ENCODE measurements around the gene CHDH.

CHDH gene

DNA sequence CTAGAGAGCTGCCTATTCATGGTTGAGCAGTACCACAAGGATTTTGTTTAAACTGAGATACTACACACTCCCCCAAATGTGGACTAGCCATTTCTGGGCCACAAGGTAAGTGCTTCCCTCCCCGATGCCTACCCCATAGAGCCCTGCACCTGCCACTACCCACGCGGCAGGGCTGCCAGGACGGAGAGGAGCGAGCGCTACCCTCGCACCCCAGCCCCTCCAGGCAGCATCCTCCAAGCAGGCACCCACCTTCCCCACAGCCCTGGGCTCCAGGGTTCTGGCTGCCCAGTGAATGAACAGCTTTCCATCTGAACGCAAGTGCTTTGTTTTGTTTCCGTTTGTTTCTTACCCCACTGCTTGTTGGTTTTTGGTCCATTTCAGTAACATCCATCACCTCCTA lies 59.2 kb downstream of the CHDH start:
- no peak for DNase-seq

DNA sequence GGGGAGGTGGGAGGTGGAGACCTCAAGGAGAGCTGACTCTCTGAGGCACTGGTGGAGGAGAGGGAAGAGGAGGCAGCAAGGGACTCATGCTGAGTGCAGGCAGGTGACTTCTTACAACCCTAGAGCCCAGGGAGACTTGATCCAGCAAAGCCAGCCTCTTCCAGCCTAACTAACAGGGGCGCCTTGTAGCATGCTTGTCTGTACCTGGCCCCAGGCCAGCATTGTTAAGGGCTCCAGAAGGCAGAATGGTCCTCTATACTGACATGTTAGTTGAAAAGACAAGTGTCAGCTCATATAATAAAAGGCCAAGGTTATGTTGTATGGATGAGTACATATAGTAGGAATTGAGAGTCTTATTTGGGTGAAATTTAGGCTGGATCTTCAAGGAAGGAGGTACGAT lies 65.4 kb downstream of the CHDH start:
- DNase-seq, result no peak

- no peak for DNase-seq
Measured at GRCh38 chr3:53780171-53780570, 66.0 kb downstream of the CHDH start.

GRCh38 chr3:53778153-53778552 lies 68.1 kb downstream of the CHDH start:
- no peak for DNase-seq

DNA sequence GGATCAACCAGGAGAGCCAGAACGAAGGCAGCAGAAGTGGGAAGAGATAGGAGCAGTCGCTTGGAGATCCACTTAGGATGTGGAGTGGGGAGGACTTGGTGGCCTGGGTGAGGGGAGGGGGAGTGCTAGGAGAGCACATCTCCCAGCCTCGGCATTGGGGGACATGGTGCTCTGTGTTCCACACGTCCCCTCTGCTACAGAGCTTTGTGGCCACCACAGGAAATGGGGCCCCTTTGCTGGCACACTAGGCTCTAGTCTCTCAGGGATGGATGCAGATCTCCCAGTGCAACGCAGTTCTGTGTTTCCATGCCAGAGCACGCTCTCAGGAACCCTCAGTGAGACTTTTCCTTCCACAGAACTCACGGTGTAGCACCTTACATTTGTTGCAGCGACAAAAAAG lies 68.8 kb downstream of the CHDH start:
- no peak for DNase-seq

DNA sequence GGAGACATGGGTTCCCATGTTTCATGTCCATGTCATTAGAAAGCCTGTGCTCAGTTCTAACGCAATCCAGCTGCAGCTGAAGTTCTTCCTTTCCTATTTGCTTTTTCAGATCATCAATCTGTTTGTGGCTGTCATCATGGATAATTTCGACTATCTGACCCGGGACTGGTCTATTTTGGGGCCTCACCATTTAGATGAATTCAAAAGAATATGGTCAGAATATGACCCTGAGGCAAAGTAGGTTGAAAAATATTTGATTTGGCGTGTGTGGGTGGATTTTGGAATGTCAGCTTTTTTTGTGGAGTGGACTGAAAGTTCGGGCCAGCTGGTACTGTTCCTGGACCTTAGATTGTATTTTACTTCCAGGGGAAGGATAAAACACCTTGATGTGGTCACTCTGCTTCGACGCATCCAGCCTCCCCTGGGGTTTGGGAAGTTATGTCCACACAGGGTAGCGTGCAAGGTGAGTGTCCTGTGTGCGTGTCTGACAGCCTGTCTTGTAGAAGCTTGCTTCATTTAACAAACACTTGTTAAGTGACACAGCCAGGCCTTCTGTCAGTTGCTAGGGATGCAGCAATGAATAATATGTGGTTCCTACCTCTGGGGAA lies 69.6 kb downstream of the CHDH start:
- DNase-seq, result no peak

DNA sequence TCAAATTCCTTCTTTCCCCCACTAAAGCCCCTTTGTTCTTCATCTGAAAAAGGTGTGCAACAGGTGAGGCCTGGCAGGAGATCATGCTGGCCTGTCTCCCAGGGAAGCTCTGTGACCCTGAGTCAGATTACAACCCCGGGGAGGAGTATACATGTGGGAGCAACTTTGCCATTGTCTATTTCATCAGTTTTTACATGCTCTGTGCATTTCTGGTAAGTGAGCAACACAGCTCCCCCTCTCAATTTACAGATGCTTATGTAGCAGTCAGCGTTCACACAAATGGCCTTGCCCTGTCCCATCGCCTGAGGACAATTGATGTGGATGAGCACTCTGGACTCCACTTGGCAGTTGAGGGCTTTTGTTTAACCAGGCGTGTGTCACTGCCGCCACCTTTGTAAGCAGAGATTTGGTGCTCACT lies 70.4 kb downstream of the CHDH start:
- DNase-seq, result no peak

DNA sequence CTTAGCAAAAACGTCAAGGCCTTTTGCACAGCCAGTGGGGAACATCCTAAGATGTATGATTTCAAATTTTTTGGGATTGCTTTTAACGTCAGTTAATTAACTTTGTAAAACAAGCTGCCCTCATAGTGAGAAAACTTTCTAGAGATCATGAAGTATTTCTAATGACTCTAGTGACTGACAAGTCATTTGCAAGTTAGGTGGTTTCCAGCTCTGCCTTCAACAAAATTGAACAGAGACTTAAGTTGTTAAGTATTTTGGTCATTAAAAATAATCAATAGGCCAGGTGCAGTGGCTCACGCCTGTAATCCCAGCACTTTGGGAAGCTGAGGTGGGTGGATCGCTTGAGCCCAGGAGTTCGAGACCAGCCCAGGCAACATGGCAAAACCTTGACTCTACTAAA lies 71.2 kb downstream of the CHDH start:
- DNase-seq, result no peak

DNA sequence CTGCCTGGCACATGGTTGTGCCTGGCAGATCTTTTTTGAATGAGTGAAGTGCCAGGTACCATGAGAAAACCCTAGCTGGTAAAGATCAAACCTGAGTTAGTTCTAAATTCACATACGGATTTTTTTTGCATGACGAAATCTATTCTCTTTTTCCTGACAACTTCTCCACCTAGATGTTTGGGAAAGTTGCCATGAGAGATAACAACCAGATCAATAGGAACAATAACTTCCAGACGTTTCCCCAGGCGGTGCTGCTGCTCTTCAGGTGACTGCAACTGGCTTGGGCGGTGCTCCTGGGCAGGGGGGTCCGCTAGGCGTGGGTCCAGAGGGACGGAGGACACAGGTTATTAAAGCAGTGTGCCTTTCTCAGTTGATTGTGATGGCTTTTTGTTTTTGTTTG lies 71.8 kb downstream of the CHDH start:
- no peak for DNase-seq

DNA sequence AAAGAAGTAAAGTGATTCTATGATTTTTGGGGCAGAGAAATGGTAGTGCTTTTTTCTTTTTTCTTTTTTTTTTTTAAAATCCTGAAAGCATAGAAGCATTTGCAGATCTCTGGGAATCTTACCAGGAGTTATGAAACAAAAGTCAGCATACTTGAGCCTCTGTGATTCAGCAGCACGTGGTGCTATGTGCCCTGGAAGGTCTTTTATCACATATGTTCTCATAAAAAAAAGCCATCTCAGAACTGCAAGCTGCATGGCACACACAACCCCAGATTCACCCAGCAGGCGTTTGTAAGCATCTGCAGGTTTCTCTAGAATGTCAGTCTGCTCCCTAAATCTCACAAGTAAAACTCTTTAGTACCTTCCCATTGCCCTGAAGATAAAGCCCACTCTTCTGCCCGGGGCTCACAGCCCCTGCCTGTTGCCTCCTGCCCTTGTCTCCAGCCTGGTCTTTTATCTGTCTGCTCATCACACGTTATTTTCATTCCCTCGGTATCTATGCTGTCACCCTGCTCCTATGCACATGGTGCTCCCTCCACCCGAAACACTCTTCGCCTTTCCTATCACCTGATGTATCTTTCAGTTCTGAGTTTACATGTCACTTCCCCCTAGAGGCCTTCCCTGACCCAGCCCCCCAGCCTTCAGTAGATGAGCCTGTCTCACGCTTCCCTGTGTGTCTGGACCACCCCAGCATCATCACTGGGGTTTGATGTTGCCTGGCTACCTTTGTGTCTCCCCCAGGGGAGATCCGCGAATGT lies 72.4 kb downstream of the CHDH start:
- DNase-seq, result no peak

- no peak for DNase-seq
Measured at GRCh38 chr3:53773021-53773436, 73.2 kb downstream of the CHDH start.

DNA sequence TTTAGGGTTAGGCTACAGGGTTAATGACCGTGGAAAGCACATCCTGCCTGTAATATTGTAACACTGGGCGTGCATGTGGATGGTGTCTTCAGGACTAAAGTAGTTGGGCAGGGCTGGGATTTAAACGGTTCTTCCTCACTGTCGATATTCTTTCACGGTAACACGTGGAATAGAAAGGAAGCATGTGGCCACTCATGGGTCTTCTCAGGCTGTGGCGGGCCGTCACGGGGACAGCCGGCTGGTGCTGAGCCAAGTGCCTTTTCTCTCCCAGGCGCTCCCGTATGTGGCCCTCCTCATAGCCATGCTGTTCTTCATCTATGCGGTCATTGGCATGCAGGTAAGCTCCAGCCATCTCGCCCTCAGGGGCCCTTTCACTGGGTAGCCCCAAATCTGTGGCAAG lies 73.7 kb downstream of the CHDH start:
- no peak for DNase-seq

DNA sequence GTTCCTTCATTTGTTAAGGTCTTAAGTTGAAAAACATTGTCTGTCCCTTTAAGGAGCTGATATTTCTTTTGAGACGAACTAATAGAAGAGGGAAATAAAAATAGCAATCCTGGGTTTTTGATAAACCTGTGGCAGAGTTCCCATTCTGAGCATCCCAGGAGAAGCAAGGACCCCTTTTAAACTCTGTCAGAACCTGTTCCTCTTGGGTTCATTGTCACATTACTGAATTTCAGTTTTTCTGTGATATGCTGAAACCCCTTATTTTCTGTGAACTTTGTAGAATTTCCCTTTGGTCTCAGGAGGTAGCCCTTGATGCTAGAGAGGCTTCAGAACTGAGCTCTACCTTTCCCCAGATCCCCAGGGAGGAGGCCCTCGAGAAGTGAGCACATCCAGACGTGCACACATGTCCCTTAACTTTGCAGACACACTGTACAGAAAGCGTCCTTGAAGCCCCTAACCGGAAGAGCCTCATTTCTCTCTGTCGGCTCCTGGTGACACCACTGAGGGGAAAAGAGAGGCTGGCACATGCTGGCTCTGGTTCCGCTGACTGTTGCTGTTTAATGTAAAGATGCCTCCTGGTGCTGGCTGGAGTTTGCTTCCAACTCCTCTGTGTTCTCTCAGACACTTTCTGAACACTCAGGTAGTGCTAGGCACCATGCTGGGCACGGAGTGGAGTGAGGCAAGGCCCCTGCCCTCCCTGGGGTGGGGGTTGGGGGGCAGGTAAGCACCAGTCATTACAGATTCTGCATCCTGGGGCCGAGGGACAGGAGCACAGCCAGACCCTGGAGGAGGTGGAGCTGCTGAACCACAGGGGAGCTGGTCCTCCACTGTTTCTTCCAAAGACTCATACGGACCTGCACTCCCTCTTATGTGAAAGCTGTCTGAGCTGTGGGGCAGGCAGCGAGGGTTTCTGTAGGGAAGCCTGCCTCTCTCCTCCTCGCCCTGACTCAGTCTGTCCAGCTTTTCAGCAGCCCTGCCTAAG lies 77.5 kb downstream of the CHDH start:
- DNase-seq, result no peak

DNA sequence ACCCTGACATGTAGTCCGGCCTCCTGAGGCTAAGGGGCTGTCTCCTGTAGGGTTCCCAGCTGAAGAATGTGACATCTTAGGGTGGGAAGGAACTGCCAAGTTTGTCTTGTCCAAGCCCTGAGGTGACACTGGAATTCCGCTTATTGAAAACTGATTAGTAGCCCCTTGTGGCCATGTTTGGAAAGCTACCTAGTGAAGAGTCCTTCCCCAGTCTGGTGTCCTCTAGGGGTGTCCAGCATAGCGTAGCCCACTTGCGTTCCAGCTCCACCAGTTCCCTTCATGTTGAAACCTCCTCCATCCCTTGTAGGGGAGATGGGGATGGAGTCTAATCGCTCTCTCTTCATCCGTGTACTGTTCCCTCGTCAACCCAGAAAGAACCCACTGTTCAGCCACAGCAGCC lies 79.5 kb downstream of the CHDH start:
- DNase-seq, result no peak

- DNase-seq, result no peak
Measured at GRCh38 chr3:53765753-53766152, 80.5 kb downstream of the CHDH start.

GRCh38 chr3:53764026-53764775 lies 82.0 kb downstream of the CHDH start:
- DNase-seq, result no peak

DNA sequence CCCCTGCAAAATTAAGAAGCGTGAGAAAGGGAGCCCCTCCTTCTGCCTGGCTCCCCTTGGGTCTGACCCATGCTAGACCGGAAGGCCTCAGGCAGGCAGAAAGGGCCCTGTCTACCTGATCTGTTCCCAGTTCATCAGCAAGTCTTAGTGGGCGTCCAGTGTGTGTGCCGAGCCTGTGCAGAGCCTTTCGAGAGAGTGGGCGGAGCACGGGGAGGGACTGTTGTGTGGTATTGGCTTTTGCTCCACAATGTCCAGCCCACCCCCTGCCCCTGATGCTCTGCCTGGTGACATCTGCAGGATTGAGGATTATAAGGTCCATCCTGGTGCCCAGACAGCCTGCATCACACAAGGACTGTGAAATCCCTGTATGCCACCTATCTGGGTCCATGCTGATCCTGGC lies 82.9 kb downstream of the CHDH start:
- DNase-seq, result no peak

Measured in AML-193 (cell line).